Glutamatergic neuron (in vitro differentiated cells): Measurements from ENCODE around the gene DTNB. TPM values are rescaled to one million over a fixed set of nuclear protein-coding genes. Genes with fewer than 3 reads are reported as not detected.

Experiments
- DNase-seq: peaks from one replicate; pipeline ENCODE4 v3.0.0; 2022
- H3K27ac Mint-ChIP-seq: one replicate; pipeline ENCODE4 v1.8.0; 2020; ENCODE audit warnings: mild to moderate bottlenecking, mixed read lengths, inconsistent platforms; ENCODE audit not compliant: unreplicated experiment
- H3K27me3 Mint-ChIP-seq: one replicate; pipeline ENCODE4 v1.8.0; 2020; ENCODE audit warnings: mild to moderate bottlenecking, moderate library complexity, mixed read lengths, inconsistent platforms; ENCODE audit not compliant: unreplicated experiment
- H3K36me3 Mint-ChIP-seq: one replicate; pipeline ENCODE4 v1.8.0; 2020; ENCODE audit warnings: mild to moderate bottlenecking, mixed read lengths, inconsistent platforms; ENCODE audit not compliant: unreplicated experiment
- H3K4me1 Mint-ChIP-seq: one replicate; pipeline ENCODE4 v1.8.0; 2020; ENCODE audit warnings: mild to moderate bottlenecking, low read depth, mixed read lengths, inconsistent platforms; ENCODE audit not compliant: unreplicated experiment
- H3K4me3 Mint-ChIP-seq: one replicate; pipeline ENCODE4 v1.8.0; 2020; ENCODE audit warnings: mild to moderate bottlenecking, mixed read lengths, inconsistent platforms; ENCODE audit not compliant: unreplicated experiment
- H3K9me3 Mint-ChIP-seq: one replicate; pipeline ENCODE4 v1.8.0; 2020; ENCODE audit warnings: mild to moderate bottlenecking, moderate library complexity, mixed read lengths, inconsistent platforms; ENCODE audit not compliant: unreplicated experiment
- CTCF ChIP-seq: fragments of 200-600 bp; sonication (generic); IDR thresholded peaks from one replicate; pipeline ENCODE4 v1.5.0; 2021; ENCODE audit not compliant: partially characterized antibody, unreplicated experiment
- total RNA-seq: library from RNA; stranded (reverse); fragmentation: NEBNext Ultra II Directional; extraction: Animal tissue kit (Norgen Biotek cat#: 25700); gene quantifications from one replicate; pipeline ENCODE4 v1.2.1, GENCODE V29; 2021; ENCODE audit not compliant: unreplicated experiment

DTNB gene
- total RNA-seq, 1 donor from 2014 or later, result 41.7 TPM

DNA sequence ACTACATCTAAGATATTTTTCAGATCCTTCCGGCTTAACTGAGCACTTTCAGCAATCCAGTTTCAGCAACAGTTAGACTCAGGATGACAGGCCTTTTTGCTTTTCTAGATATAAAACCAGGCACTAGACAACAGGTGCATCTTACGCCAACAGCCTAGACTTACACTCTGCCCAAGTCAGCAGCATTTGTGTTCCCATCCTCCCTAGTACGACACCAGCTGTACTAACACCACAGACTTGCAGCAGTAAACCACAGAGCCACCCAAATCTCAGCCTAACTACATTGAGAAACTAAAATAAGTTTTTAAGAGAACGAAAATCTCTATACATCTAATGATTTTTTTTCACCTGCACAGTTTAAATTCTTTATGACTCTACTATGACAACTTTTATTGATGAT lies 241.8 kb downstream of the DTNB start:
- Mint-ChIP-seq H3K4me3 (no peak overlapping the region), H3K9me3 (peaks cover 2% of the 10 kb centered on the region), H3K27ac (no peak overlapping the region), H3K4me1 (no peaks in the 10 kb centered on the region), H3K36me3 (peaks cover 9% of the 10 kb centered on the region), H3K27me3 (no peaks in the 10 kb centered on the region)
- DNase-seq, result no peak
- no peak for TF ChIP-seq CTCF

DNA sequence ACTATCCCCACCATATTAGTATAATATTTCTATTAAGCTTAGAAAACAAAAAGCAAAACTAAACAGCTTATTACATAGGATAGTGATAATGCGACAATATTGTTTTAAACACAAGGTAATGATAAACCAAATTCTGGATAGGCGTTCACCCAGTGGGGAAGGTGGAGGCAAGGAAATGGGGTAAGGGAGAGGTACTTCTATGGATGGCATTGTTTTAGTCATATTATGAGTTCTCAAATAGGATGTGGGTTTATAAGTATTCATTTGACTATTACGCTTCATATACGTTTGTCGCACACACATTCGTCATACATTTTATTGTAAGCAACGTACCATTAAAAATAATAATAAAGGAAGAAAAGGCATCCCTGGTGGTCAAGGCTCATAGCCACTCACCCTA lies 242.8 kb downstream of the DTNB start:
- no peak for TF ChIP-seq CTCF
- Mint-ChIP-seq H3K36me3 (peaks cover 9% of the 10 kb centered on the region), H3K27ac (no peak overlapping the region), H3K4me3 (no peak overlapping the region), H3K27me3 (no peaks in the 10 kb centered on the region), H3K4me1 (no peaks in the 10 kb centered on the region), H3K9me3 (peaks cover 2% of the 10 kb centered on the region)
- DNase-seq, result no peak

GRCh38 chr2:25426326-25426725 lies 247.1 kb downstream of the DTNB start:
- TF ChIP-seq CTCF, result no peak
- no peaks in the 10 kb centered on the region for H3K4me1 Mint-ChIP-seq
- no peaks in the 10 kb centered on the region for H3K9me3 Mint-ChIP-seq
- no peaks in the 10 kb centered on the region for H3K27me3 Mint-ChIP-seq
- DNase-seq, result no peak
- H3K4me3 Mint-ChIP-seq, result no peak overlapping the region
- no peak overlapping the region for H3K27ac Mint-ChIP-seq
- peaks cover 3% of the 10 kb centered on the region for H3K36me3 Mint-ChIP-seq

DNA sequence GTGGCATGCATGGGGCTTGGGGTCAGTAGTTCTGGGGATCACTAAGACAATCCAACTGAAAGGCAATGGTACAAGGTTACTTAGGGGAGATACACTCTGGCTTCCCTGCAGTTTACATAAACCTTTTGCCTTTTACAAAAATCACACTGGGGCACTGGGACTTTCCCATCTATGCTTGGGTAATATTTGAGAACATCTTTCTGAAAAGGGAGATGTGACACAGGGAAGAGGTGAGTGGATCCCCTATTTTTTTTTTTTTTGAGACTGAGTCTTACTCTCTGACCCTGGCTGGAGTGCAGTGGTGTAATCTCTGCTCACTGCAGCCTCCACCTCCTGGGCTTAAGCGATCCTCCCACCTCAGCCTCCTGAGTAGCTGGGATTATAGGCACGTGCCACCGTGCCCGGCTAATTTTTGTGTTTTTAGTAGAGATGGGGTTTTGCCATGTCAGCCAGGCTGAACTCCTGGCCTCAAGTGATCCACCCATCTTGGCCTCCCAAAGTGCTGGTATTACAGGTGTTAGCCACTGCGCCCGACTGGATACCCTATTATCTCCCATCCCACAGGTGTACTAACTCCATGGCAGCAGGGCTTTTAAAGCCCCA lies 248.8 kb downstream of the DTNB start:
- Mint-ChIP-seq H3K9me3 (no peaks in the 10 kb centered on the region), H3K36me3 (peaks cover 3% of the 10 kb centered on the region), H3K27ac (no peak overlapping the region), H3K4me1 (no peaks in the 10 kb centered on the region), H3K4me3 (no peak overlapping the region), H3K27me3 (no peaks in the 10 kb centered on the region)
- no peak for TF ChIP-seq CTCF
- no peak for DNase-seq

- DNase-seq, result no peak
- H3K27me3 Mint-ChIP-seq, result no peaks in the 10 kb centered on the region
- no peaks in the 10 kb centered on the region for H3K9me3 Mint-ChIP-seq
- H3K27ac Mint-ChIP-seq, result no peak overlapping the region
- TF ChIP-seq CTCF, result no peak
- peaks cover 9% of the 10 kb centered on the region for H3K36me3 Mint-ChIP-seq
- H3K4me3 Mint-ChIP-seq, result no peak overlapping the region
- H3K4me1 Mint-ChIP-seq, result peaks cover 7% of the 10 kb centered on the region
These were observed 251.5 kb downstream of the DTNB start for GRCh38 chr2:25421820-25422411.
